ENCODE results near the gene ARL6IP4.

Gene ARL6IP4

DNA sequence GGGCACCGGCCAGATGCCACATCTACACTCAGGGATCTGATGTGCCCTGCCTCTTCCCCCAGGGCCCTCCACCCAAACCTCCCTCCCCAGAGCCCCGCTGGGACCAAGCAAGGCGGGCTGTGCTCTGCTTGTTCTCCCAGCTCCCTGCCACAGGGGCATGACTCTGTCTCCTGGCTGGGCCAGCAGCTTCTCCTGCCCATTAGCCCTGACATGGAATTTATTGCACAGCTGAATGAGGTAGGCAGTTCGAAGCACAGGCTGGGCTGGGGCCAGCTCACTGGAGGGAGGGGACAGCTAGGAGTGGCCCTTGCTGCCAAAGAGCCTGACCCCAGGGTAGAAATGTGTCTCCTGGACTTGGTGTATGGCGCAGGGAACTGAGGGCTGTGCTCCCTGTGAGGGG lies 42.4 kb downstream of the ARL6IP4 start:
- H3K4me3 ChIP-seq (ENCODE audit: control insufficient read depth, low read depth, low read length) = no peak overlapping the region
- no peak for DNase-seq (ENCODE audit: low read depth)
- TF ChIP-seq, protein P1, sequence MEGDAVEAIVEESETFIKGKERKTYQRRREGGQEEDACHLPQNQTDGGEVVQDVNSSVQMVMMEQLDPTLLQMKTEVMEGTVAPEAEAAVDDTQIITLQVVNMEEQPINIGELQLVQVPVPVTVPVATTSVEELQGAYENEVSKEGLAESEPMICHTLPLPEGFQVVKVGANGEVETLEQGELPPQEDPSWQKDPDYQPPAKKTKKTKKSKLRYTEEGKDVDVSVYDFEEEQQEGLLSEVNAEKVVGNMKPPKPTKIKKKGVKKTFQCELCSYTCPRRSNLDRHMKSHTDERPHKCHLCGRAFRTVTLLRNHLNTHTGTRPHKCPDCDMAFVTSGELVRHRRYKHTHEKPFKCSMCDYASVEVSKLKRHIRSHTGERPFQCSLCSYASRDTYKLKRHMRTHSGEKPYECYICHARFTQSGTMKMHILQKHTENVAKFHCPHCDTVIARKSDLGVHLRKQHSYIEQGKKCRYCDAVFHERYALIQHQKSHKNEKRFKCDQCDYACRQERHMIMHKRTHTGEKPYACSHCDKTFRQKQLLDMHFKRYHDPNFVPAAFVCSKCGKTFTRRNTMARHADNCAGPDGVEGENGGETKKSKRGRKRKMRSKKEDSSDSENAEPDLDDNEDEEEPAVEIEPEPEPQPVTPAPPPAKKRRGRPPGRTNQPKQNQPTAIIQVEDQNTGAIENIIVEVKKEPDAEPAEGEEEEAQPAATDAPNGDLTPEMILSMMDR (IDR thresholded peaks at IDR 0.05; ENCODE audit: control insufficient read depth, insufficient read depth, low read depth, low read length, missing control alignments) = no peak

DNA sequence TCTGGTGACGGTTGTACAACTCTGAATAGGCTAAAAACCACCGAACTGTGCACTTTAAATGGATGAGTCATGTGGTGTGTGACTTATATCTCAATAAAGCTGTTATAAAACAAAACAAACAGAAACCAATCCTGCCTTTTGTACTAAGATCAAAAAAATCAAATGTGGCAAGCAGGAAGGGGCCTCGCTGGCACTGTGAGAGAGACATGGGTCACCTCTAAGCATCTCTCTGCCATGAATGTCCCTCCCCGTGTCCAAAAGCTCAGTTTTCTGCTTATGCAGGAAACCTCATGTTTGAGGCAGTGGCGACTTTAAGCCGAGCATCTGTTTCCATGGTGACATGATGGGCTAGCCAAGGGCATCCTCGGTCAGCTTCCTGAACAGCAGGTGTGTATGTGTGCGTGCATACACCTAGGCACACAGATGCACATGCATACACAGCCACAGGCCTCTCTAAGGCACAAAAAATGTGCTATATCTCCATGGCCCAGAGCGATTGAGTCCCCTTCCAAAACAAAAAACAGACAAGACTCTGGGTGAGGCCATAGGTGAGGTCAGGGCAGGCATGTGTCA lies 44.4 kb downstream of the ARL6IP4 start:
- TF ChIP-seq, protein P1 (IDR thresholded peaks at IDR 0.05; ENCODE audit: control insufficient read depth, insufficient read depth, low read depth, low read length, missing control alignments) = no peak
- no peak for DNase-seq (ENCODE audit: low read depth)
- H3K4me3 ChIP-seq (ENCODE audit: control insufficient read depth, low read depth, low read length) = no peak overlapping the region

DNA sequence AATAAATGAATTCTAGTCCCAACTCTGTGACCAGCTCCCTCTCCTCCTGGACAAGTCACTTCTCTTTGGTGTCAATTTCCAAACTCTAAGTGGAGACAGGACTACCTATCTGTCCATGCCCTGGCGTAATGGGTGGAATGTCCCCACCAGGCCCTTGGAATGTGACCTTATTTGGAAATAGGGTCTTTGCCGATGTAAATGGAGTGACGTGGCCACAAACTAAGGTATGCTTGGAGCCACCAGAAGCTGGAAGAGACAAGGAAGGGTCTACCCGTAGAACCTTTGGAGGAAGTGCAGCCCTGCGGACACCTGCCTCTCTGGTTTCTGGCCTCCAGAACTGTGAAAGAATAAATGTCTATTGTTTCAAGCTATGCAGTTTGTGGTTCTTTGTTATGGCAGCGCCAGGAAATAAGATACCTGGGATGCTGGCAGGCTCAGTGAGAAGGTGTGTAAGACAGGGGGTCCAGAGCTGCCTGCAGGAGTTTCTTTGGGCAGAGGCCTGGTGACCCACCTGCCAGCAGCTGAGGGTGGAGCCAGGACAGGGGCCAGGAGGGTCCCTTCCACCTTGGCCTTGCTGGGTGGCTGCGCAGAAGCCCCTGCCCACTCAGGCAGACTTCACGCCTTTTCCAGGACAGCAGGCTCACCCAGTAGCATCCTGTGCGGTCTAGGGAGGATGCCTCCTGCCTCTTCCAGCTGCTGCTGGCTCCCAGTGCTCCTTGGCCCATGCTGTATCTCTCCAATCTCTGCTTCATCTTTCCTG lies 45.8 kb downstream of the ARL6IP4 start:
- no peak for DNase-seq (ENCODE audit: low read depth)
- H3K4me3 ChIP-seq (ENCODE audit: control insufficient read depth, low read depth, low read length) = no peak overlapping the region
- TF ChIP-seq, protein P1 (IDR thresholded peaks at IDR 0.05; ENCODE audit: control insufficient read depth, insufficient read depth, low read depth, low read length, missing control alignments) = no peak

DNA sequence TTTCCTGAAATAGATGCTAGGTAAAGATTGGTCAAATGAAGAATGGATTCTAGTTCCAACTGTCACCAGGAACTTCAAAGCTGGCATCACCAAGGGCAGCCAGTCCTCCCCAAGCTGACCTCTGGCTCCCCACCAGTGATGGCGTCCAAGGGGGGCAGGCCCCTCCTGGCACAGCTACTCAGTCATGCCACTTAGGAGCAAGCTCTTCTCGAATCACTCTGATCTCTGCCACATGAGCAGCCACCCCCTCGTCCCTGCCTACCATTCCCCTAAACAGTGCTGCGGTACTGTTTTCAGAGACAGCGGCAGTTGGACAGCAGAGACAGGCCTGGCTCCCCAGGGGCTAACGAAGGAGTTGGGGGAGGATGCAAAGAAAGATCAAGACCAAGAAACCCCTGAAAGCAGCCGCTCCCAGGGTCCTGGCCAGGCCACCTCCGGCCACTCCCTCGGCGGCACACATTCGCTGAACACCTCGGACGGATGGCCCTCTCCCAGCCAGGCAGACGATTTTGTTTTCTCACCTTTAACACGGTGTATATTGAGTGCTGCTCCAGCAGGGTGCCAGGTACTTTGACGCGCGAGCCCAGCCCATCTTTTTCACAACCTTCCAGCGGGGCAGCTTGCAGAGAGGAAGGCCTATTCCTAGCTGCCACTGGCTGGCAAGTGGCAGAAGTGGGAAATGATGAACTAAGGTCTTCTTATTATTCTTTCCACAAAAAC lies 47.4 kb downstream of the ARL6IP4 start:
- DNase-seq (ENCODE audit: low read depth) = no peak
- no peak overlapping the region for H3K4me3 ChIP-seq (ENCODE audit: control insufficient read depth, low read depth, low read length)
- TF ChIP-seq, protein P1 (IDR thresholded peaks at IDR 0.05; ENCODE audit: control insufficient read depth, insufficient read depth, low read depth, low read length, missing control alignments) = no peak

DNA sequence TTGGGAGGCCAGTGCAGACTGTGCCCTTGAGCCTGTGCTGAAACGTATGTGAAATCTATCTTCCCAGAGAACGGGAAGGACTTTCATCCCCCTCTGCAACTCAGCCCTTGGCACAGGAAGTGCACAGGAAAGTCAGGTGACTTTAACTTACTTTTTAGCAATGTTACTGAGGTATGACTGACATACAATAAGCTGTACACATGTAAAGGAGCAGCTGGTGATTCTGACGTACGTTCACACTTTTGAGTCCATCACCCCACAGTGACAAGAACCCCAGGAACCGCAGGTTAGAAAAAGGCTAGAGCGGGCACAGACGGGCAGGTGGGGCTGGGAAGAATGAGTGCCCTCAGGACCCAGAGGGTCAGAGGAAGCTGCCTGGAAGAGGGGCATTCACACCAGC lies 48.0 kb downstream of the ARL6IP4 start:
- no peak for DNase-seq (ENCODE audit: low read depth)
- TF ChIP-seq, protein P1 (IDR thresholded peaks at IDR 0.05; ENCODE audit: control insufficient read depth, insufficient read depth, low read depth, low read length, missing control alignments) = no peak

DNA sequence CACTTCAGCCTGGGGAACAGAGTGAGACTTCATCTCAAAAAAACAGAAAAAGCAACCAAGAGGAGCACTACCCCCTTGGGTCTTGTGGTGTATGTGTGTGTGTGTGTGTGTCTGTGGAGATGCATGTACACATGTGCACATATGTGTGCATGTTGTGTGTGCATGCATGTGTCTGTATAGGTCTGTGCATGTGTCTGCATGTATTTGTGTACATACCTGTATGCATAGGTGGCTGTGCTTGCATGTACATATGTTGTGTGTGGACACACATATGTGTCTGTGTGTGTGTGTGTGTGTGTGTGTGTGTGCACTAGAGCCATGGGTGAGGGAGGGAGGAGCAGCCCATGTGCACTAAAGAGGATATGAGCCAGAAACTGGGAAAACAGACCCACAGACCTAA lies 49.1 kb downstream of the ARL6IP4 start:
- DNase-seq (ENCODE audit: low read depth) = no peak
- TF ChIP-seq, protein P1 (IDR thresholded peaks at IDR 0.05; ENCODE audit: control insufficient read depth, insufficient read depth, low read depth, low read length, missing control alignments) = no peak
- H3K4me3 ChIP-seq (ENCODE audit: control insufficient read depth, low read depth, low read length) = no peak overlapping the region

More for the DNA sequence above, 48.0 kb downstream of the ARL6IP4 start:
- no peak overlapping the region for H3K4me3 ChIP-seq (ENCODE audit: control insufficient read depth, low read depth, low read length)
